Measurements from ENCODE around the gene CD99. TPM values are rescaled to one million over a fixed set of nuclear protein-coding genes. Genes with fewer than 3 reads are reported as not detected.
"Not testable (repeated sequence)": the region's sequence is repeated elsewhere in the genome, so short reads cannot be mapped to it uniquely, and the experiment has no call there.

Gene CD99
- polyA plus RNA-seq, 3 donors: 159 to 217 (median 184) TPM

DNA sequence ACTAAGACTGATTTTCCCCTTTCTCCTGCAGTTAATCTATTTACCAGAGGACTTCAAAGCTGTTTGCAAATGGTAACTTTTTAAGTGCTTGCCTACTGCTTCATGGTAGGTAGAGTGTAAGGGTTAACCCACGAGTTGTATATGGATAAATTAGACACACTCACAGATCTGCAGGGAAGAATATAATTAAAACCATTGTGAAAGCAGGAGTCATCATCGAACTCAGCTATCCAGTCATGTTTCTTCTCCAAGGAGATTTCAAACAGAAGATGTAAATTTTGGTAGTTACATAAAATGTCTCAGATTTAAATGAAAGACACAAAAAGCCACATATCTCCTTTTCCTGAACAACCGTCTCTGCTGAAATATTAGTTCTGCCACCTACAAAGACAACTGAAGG is 60.2 kb downstream of the CD99 start:
- TF ChIP-seq, protein P1, sequence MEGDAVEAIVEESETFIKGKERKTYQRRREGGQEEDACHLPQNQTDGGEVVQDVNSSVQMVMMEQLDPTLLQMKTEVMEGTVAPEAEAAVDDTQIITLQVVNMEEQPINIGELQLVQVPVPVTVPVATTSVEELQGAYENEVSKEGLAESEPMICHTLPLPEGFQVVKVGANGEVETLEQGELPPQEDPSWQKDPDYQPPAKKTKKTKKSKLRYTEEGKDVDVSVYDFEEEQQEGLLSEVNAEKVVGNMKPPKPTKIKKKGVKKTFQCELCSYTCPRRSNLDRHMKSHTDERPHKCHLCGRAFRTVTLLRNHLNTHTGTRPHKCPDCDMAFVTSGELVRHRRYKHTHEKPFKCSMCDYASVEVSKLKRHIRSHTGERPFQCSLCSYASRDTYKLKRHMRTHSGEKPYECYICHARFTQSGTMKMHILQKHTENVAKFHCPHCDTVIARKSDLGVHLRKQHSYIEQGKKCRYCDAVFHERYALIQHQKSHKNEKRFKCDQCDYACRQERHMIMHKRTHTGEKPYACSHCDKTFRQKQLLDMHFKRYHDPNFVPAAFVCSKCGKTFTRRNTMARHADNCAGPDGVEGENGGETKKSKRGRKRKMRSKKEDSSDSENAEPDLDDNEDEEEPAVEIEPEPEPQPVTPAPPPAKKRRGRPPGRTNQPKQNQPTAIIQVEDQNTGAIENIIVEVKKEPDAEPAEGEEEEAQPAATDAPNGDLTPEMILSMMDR (IDR thresholded peaks at IDR 0.05): no peak
- no peak overlapping the region for H3K4me3 ChIP-seq (replicated peaks in 1 of 3; ENCODE audit: low read depth in 2 of 3, low read length in 3 of 3)
- H2AFZ ChIP-seq (ENCODE audit: insufficient read depth, low read depth, low read length, poor library complexity, severe bottlenecking): no peak overlapping the region
- Mint-ChIP-seq H3K27me3 (ENCODE audit: low read depth in 3 of 3) (peaks cover 2 to 8% (median 3%) of the 10 kb centered on the region in 3 donors), H3K36me3 (no peaks in the 10 kb centered on the region), H3K4me1 (no peaks in the 10 kb centered on the region), H3K4me3 (no peak overlapping the region), H3K9me3 (no peaks in the 10 kb centered on the region), H3K27ac (no peak overlapping the region)
- intact Hi-C loops (cut with micrococcal nuclease): no loop called here
- WGBS (ENCODE audit: insufficient coverage): no CpG with 5 or more reads among the region's 3 CpGs
- no peak overlapping the region for H3K27ac ChIP-seq (ENCODE audit: low read depth in 1 of 2, low read length in 2 of 2)
- H3K4me1 ChIP-seq (ENCODE audit: control insufficient read depth in 1 of 2, insufficient read depth in 2 of 2, low read length in 2 of 2): no peaks in the 10 kb centered on the region
- H3K79me2 ChIP-seq (ENCODE audit: insufficient read depth, low read length): no peaks in the 10 kb centered on the region
- H3K9me3 ChIP-seq (replicated peaks in 1 of 2; ENCODE audit: control insufficient read depth in 1 of 2, insufficient read depth in 1 of 2, low read length in 2 of 2): no peaks in the 10 kb centered on the region
- no peak overlapping the region for H3K9ac ChIP-seq (ENCODE audit: insufficient read depth, low read length, poor library complexity, severe bottlenecking)
- H4K20me1 ChIP-seq (ENCODE audit: insufficient read depth, low read length): no peaks in the 10 kb centered on the region
- H3K36me3 ChIP-seq (replicated peaks in 1 of 2; ENCODE audit: control insufficient read depth in 1 of 2, insufficient read depth in 2 of 2, low read length in 2 of 2): no peaks in the 10 kb centered on the region
- H3K27me3 ChIP-seq (ENCODE audit: control insufficient read depth in 2 of 2, insufficient read depth in 2 of 2, low read length in 2 of 2): no peaks in the 10 kb centered on the region
- no peak overlapping the region for H3K4me2 ChIP-seq (replicated peaks; ENCODE audit: extremely low read depth, low read length, poor library complexity, severe bottlenecking)
- DNase-seq: no peak

DNA sequence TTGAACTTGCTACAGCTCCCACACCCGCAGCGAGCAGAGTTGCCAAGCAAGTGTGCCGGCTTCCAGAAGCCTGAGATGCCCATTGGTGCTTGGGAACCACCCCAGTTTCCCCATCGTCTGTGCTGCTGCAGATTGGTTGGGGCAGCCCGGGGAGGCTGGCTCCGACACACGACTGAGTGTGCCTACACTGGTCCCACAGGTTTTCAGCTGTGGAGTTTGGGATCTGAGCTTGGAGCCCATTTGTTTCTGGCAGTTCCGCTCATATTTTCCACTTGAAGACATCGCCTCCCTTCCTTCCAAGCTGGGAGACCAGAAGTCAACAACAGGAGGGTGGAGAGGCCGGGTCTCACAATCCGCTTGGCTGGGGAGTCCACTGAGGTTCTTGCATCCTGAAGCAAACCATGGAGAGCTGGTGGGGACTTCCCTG is 60.8 kb downstream of the CD99 start, which contains the start of gene XG:
XG (plus strand) TSS at position 167 of the 427 bp plus-strand sequence; CDS start at position 402, 235 bp downstream.
- H3K79me2 ChIP-seq (ENCODE audit: insufficient read depth, low read length); H2AFZ ChIP-seq (ENCODE audit: insufficient read depth, low read depth, low read length, poor library complexity, severe bottlenecking); H3K4me3 Mint-ChIP-seq; H3K27ac Mint-ChIP-seq; H3K36me3 Mint-ChIP-seq; H3K36me3 ChIP-seq (replicated peaks in 1 of 2; ENCODE audit: control insufficient read depth in 1 of 2, insufficient read depth in 2 of 2, low read length in 2 of 2); DNase-seq; H3K9ac ChIP-seq (ENCODE audit: insufficient read depth, low read length, poor library complexity, severe bottlenecking); H3K27ac ChIP-seq (ENCODE audit: low read depth in 1 of 2, low read length in 2 of 2); H3K4me3 ChIP-seq (replicated peaks in 1 of 3; ENCODE audit: low read depth in 2 of 3, low read length in 3 of 3); H3K4me1 Mint-ChIP-seq; H3K4me1 ChIP-seq (ENCODE audit: control insufficient read depth in 1 of 2, insufficient read depth in 2 of 2, low read length in 2 of 2); H3K27me3 Mint-ChIP-seq (ENCODE audit: low read depth in 3 of 3); H3K27me3 ChIP-seq (ENCODE audit: control insufficient read depth in 2 of 2, insufficient read depth in 2 of 2, low read length in 2 of 2); H3K9me3 Mint-ChIP-seq; H4K20me1 ChIP-seq (ENCODE audit: insufficient read depth, low read length); H3K9me3 ChIP-seq (replicated peaks in 1 of 2; ENCODE audit: control insufficient read depth in 1 of 2, insufficient read depth in 1 of 2, low read length in 2 of 2); H3K4me2 ChIP-seq (replicated peaks; ENCODE audit: extremely low read depth, low read length, poor library complexity, severe bottlenecking); intact Hi-C loops (cut with micrococcal nuclease): not testable (repeated sequence)
- whole genome bisulfite sequencing (ENCODE audit: insufficient coverage): 82% methylated on average over 4 of the region's 11 CpGs

DNA sequence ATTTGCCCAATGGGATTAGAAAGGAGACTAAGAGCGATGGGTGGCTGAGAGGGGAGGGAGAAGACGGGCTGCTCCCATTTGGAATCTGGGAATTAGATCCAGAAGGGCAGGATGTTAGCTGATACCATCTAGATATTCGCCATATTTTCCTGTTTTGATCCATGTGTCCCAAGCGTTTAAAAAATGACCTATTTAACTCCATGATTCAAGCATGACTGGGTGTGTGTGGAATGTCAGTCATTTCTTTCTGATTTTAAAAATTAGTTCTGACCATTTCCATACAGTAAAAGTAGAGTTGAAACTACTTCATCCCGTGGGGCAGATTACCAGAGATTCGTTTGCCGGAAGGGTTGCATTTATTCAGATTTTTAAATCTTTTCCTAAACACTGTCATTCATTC is 61.3 kb downstream of the CD99 start:
- H3K27ac Mint-ChIP-seq; H3K4me3 Mint-ChIP-seq; H3K9me3 ChIP-seq (replicated peaks in 1 of 2; ENCODE audit: control insufficient read depth in 1 of 2, insufficient read depth in 1 of 2, low read length in 2 of 2); H4K20me1 ChIP-seq (ENCODE audit: insufficient read depth, low read length); H3K36me3 ChIP-seq (replicated peaks in 1 of 2; ENCODE audit: control insufficient read depth in 1 of 2, insufficient read depth in 2 of 2, low read length in 2 of 2); H3K27ac ChIP-seq (ENCODE audit: low read depth in 1 of 2, low read length in 2 of 2); H3K27me3 ChIP-seq (ENCODE audit: control insufficient read depth in 2 of 2, insufficient read depth in 2 of 2, low read length in 2 of 2); H3K4me2 ChIP-seq (replicated peaks; ENCODE audit: extremely low read depth, low read length, poor library complexity, severe bottlenecking); H3K9ac ChIP-seq (ENCODE audit: insufficient read depth, low read length, poor library complexity, severe bottlenecking); H2AFZ ChIP-seq (ENCODE audit: insufficient read depth, low read depth, low read length, poor library complexity, severe bottlenecking); intact Hi-C loops (cut with micrococcal nuclease); H3K79me2 ChIP-seq (ENCODE audit: insufficient read depth, low read length); H3K4me1 ChIP-seq (ENCODE audit: control insufficient read depth in 1 of 2, insufficient read depth in 2 of 2, low read length in 2 of 2); H3K36me3 Mint-ChIP-seq; DNase-seq; H3K9me3 Mint-ChIP-seq; H3K4me1 Mint-ChIP-seq; H3K4me3 ChIP-seq (replicated peaks in 1 of 3; ENCODE audit: low read depth in 2 of 3, low read length in 3 of 3); H3K27me3 Mint-ChIP-seq (ENCODE audit: low read depth in 3 of 3): not testable (repeated sequence)
- no CpG with 5 or more reads among the region's 7 CpGs for WGBS (ENCODE audit: insufficient coverage)

DNA sequence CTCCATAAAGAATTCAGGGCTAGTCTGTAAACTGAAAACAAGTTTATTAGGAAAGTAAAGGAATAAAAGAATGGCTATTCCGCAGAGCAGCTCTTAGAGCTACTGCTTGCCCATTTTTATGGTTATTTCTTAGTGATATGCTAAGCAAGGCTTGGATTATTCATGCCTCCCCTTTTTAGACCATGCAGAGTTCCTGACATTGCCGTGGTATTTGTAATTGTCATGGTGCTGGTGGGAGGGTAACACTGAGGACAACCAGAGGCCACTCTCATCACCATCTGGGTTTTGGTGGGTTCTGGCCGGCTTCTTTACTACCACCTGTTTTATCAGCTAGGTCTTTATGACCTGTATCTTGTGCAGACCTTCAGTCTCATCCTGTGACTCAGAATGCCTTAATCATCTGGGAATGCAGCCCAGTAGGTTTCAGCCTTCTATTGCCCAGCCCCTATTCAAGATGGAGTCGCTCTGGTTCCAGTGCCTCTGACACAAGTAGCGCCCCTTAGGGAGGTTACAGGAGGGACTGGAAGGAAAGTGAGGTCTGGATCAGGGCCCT is 64.1 kb downstream of the CD99 start:
- H3K4me1 ChIP-seq (ENCODE audit: control insufficient read depth in 1 of 2, insufficient read depth in 2 of 2, low read length in 2 of 2); H3K36me3 ChIP-seq (replicated peaks in 1 of 2; ENCODE audit: control insufficient read depth in 1 of 2, insufficient read depth in 2 of 2, low read length in 2 of 2); H3K4me1 Mint-ChIP-seq; H3K79me2 ChIP-seq (ENCODE audit: insufficient read depth, low read length); H3K4me2 ChIP-seq (replicated peaks; ENCODE audit: extremely low read depth, low read length, poor library complexity, severe bottlenecking); H3K27ac ChIP-seq (ENCODE audit: low read depth in 1 of 2, low read length in 2 of 2); H3K27ac Mint-ChIP-seq; H3K36me3 Mint-ChIP-seq; H3K9me3 ChIP-seq (replicated peaks in 1 of 2; ENCODE audit: control insufficient read depth in 1 of 2, insufficient read depth in 1 of 2, low read length in 2 of 2); H3K9ac ChIP-seq (ENCODE audit: insufficient read depth, low read length, poor library complexity, severe bottlenecking); H3K27me3 Mint-ChIP-seq (ENCODE audit: low read depth in 3 of 3); H3K27me3 ChIP-seq (ENCODE audit: control insufficient read depth in 2 of 2, insufficient read depth in 2 of 2, low read length in 2 of 2); H2AFZ ChIP-seq (ENCODE audit: insufficient read depth, low read depth, low read length, poor library complexity, severe bottlenecking); DNase-seq; intact Hi-C loops (cut with micrococcal nuclease); H3K9me3 Mint-ChIP-seq; H4K20me1 ChIP-seq (ENCODE audit: insufficient read depth, low read length); H3K4me3 Mint-ChIP-seq; H3K4me3 ChIP-seq (replicated peaks in 1 of 3; ENCODE audit: low read depth in 2 of 3, low read length in 3 of 3): not testable (repeated sequence)
- WGBS (ENCODE audit: insufficient coverage): 100% methylated on average over 1 of the region's 5 CpGs

All from CD14-positive monocyte (primary cell).